Peyer's patch (tissue), 4 donors: ENCODE measurements around the gene CLASP1. TPM values are rescaled to one million over a fixed set of nuclear protein-coding genes. Genes with fewer than 3 reads are reported as not detected.

Source experiments
- DNase-seq, 3 donors: peaks; one replicate each; pipeline ENCODE4 v3.0.0-alpha.2; 2017 to 2019
- H3K27ac ChIP-seq, 4 donors: fragments of 200-600 bp; sonication (generic); one replicate each; pipeline ENCODE4 v1.5.1; 2016 to 2019
- H3K27me3 ChIP-seq, 2 donors: fragments of 200-600 bp; sonication (generic); one replicate each; pipeline ENCODE4 v1.5.1; 2019
- H3K36me3 ChIP-seq, 3 donors: fragments of 200-600 bp; sonication (generic); one replicate each; pipeline ENCODE4 v1.5.1; 2016 to 2019
- H3K4me1 ChIP-seq, 4 donors: fragments of 200-600 bp; sonication (generic); one replicate each; pipeline ENCODE4 v1.5.1; 2016 to 2019
- H3K4me3 ChIP-seq, 4 donors: fragments of 200-600 bp; sonication (generic); 1 replicate in 3 of 4; 2 replicates in 1 of 4; pipeline ENCODE4 v1.5.1; 2016 to 2019; ENCODE audit warnings: mild to moderate bottlenecking in 1 of 4
- H3K9me3 ChIP-seq, 4 donors: fragments of 200-600 bp; sonication (generic); one replicate each; pipeline ENCODE4 v1.5.1; 2016 to 2019; ENCODE audit warnings: mild to moderate bottlenecking in 1 of 4
- CTCF ChIP-seq, 6 experiments: fragments of 450-650 bp in 4 of 6; fragments of 200-600 bp in 2 of 6; sonication (generic) in 1 of 6; IDR thresholded peaks; one replicate each; pipeline ENCODE4 v1.5.1; 2017 to 2019; ENCODE audit warnings: antibody characterized with exemption in 6 of 6, mild to moderate bottlenecking in 3 of 6, moderate library complexity in 1 of 6
- POLR2A ChIP-seq, 2 donors: fragments of 450-650 bp; IDR thresholded peaks; one replicate each; pipeline ENCODE4 v1.5.1; 2017; ENCODE audit warnings: antibody characterized with exemption in 2 of 2, mild to moderate bottlenecking in 2 of 2, moderate library complexity in 2 of 2
- total RNA-seq, 4 donors: library from RNA; depleted of rRNA; stranded (reverse); fragments of >200 nt; gene quantifications; one replicate each; pipeline ENCODE4 v1.1.0, GENCODE V29; 2016

CLASP1 gene
- total RNA-seq, 4 donors from 2014 or later = 30.5 to 130 (median 73.7) TPM

GRCh38 chr2:121505986-121506586 lies 143.2 kb downstream of the CLASP1 start:
- no peak for DNase-seq
- Histone ChIP-seq H3K27me3 (no peaks in the 10 kb centered on the region), H3K4me1 (no peaks in the 10 kb centered on the region), H3K36me3 (peaks cover 0 to 19% (median 0%) of the 10 kb centered on the region in 3 donors), H3K4me3 (no peak overlapping the region), H3K9me3 (no peaks in the 10 kb centered on the region), H3K27ac (no peak overlapping the region)
- TF ChIP-seq POLR2A (IDR thresholded peaks at IDR 0.05) (no peak), CTCF (IDR thresholded peaks at IDR 0.05) (no peak)

GRCh38 chr2:121505005-121505404 lies 144.3 kb downstream of the CLASP1 start:
- DNase-seq = no peak
- H3K27ac ChIP-seq = no peak overlapping the region
- TF ChIP-seq CTCF (IDR thresholded peaks at IDR 0.05) (no peak), POLR2A (IDR thresholded peaks at IDR 0.05) (no peak)

DNA sequence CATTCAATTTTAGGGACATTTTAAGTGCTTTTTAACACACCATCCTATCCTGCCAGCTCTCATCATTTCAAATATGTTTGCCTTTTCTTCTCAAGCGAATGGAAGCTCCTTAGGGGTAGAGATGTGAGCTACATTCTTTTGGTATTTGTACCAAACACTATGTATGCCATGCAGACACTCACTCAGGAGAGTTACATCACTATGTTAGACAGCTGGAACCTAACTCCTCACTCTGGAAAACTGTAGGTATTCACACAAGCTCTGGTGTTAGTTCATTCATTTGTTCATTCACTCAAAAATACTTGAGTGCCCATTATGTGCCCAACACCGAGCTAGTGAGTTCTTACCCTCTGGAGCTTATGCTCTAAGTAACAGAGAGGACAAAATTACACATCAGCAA lies 144.9 kb downstream of the CLASP1 start:
- H3K4me1 ChIP-seq = no peaks in the 10 kb centered on the region
- no peaks in the 10 kb centered on the region for H3K27me3 ChIP-seq
- no peak overlapping the region for H3K4me3 ChIP-seq
- no peak for DNase-seq
- H3K27ac ChIP-seq = no peak overlapping the region
- TF ChIP-seq POLR2A (IDR thresholded peaks at IDR 0.05) (no peak), CTCF (IDR thresholded peaks at IDR 0.05) (no peak)
- H3K9me3 ChIP-seq = no peaks in the 10 kb centered on the region
- H3K36me3 ChIP-seq = peaks cover 0 to 26% (median 0%) of the 10 kb centered on the region in 3 donors

More at GRCh38 chr2:121505005-121505404, 144.3 kb downstream of the CLASP1 start:
- Histone ChIP-seq H3K4me1 (no peaks in the 10 kb centered on the region), H3K36me3 (peaks cover 0 to 19% (median 0%) of the 10 kb centered on the region in 3 donors), H3K27me3 (no peaks in the 10 kb centered on the region), H3K4me3 (no peak overlapping the region), H3K9me3 (no peaks in the 10 kb centered on the region)

- Histone ChIP-seq H3K36me3 (peaks cover 0 to 26% (median 0%) of the 10 kb centered on the region in 3 donors), H3K27me3 (no peaks in the 10 kb centered on the region), H3K4me1 (no peaks in the 10 kb centered on the region), H3K9me3 (no peaks in the 10 kb centered on the region), H3K27ac (no peak overlapping the region), H3K4me3 (no peak overlapping the region)
- no peak for DNase-seq
- no peak for TF ChIP-seq POLR2A (IDR thresholded peaks at IDR 0.05)
- no peak for TF ChIP-seq CTCF (IDR thresholded peaks at IDR 0.05)
Measured at GRCh38 chr2:121502781-121503180, 146.5 kb downstream of the CLASP1 start.

GRCh38 chr2:121502246-121502645 lies 147.0 kb downstream of the CLASP1 start:
- Histone ChIP-seq H3K36me3 (peaks cover 0 to 26% (median 0%) of the 10 kb centered on the region in 3 donors), H3K4me3 (no peak overlapping the region), H3K27ac (no peak overlapping the region), H3K4me1 (no peaks in the 10 kb centered on the region), H3K9me3 (no peaks in the 10 kb centered on the region), H3K27me3 (no peaks in the 10 kb centered on the region)
- TF ChIP-seq CTCF (IDR thresholded peaks at IDR 0.05) = no peak
- no peak for TF ChIP-seq POLR2A (IDR thresholded peaks at IDR 0.05)
- DNase-seq = no peak
